UCSD-AML1 (cell line): Measurements from ENCODE around the gene OSGIN1.
A peak's percentile ranks its signal among the peaks of the same experiment; 100 is the strongest.

Experiments
- DNase-seq: peaks from one replicate; lab custom pipeline; 2025; ENCODE audit not compliant: unreplicated experiment; lab: John Stamatoyannopoulos, UW

OSGIN1 gene

DNA sequence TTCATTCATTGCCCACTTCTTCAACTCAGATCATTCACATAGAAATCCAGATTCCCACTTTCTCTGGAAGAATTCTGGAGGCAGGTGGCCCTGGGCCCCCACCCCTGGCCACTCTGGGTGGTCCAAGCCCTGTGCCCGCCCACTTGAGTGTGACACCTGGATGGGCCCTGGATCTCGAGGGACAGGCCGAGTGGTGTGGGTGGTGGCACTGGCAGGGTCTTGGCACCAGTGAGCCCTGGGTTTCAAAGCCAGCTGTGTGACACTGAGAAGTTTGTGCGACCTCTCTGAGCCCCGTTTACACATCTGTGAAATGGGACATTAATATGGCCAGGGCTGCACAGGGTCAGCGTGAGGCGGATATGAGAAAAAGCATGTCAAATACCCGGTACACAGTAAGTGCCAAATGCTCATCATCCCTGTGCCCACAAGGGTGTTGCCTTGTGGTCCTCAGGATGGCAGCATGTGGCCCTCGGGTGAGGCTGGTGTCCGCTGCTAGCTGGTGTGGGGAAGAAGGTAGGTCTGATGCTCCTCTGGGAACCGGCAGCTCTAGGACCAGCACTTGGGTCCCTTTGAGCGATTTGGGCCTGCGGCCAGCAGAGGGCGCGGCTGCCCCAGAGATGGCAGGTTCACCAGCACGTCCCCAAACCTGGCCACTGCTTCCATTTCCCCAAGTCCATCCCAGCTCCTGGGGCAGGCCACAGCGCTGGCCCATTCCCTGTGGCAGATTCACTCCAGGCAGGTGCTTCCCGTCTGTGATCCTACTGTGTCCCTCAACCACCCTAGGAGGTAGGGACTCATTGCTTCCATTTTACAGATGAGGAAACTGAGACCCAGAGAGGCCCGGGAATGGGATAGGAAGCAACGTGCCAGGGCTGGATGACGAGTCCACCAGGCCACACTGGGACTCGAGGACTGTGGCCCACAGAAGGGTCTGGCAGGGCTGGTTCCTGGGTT, 3.6 kb downstream of the OSGIN1 start:
- DNase-seq, result peak; percentile 78

- no peak for DNase-seq
These were observed 4.3 kb downstream of the OSGIN1 start for GRCh38 chr16:83957296-83957855.

- DNase-seq, result no peak
These were observed 5.3 kb downstream of the OSGIN1 start for GRCh38 chr16:83958137-83958845.

DNA sequence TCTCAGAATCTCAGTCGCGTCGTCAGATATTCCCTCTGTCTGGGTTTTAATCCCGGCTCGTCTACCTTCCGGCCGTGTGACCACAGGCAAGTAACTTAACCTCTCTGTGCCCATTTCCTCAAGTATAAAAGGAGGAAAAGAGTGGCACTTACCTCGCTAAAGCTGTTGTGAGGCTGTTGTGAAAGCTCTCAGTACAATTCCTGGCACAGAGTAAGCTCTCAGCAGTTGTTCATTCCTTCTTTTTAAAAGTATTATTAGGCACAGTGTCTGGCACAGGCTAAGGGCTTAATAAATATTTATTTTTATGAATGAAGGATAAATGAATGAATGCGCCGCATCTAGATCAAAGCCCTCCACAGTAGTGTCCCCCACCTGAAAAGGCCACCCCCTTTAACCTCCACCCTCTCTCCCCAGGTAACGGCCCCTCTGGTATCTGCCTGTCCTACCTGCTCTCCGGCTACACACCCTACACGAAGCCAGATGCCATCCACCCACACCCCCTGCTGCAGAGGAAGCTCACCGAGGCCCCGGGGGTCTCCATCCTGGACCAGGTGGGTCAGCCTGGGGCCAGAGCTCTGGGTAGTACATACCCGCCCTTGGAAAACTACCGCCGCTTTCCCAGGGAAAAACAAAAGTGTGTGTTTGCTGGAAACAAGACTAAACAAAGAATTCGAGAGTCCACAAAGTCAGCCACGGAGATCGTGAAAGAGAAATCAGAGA, 6.0 kb downstream of the OSGIN1 start:
- no peak for DNase-seq

DNA sequence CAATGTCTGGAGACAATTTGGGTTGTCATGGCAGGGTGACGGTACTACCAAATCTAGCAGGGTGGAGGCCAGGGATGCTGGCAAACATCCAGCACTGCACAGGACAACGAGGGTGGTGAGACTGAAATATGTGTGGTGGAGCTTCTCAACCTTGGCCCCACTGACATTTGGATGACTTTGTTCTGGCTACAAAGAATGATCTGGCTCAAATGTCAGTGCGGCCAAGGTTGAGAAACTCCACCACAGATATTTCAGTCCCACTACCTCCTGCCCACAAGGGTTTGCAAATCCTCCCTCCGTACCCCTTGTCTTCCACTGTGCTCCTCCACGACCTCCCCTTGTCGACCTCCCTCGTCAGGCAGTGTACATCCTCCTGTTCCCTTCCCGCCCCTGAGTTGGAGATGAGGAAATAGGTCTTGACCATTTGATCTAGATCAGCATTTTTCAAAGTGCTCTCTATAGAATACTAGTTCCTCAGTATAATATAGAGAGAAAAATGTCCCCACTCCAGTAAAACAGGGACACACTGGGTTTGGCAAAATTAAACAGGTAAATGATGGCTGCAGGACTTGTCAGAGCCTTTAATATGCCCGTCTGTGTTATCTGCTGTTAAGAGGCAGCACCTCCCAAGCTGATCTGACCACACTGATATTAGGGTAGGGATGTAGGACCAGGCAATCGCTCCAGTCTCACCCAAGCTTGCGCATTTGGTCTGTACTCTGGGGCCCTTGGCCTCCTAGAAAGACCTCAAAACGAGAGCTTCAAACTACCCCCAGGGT, 6.8 kb downstream of the OSGIN1 start:
- no peak for DNase-seq

DNA sequence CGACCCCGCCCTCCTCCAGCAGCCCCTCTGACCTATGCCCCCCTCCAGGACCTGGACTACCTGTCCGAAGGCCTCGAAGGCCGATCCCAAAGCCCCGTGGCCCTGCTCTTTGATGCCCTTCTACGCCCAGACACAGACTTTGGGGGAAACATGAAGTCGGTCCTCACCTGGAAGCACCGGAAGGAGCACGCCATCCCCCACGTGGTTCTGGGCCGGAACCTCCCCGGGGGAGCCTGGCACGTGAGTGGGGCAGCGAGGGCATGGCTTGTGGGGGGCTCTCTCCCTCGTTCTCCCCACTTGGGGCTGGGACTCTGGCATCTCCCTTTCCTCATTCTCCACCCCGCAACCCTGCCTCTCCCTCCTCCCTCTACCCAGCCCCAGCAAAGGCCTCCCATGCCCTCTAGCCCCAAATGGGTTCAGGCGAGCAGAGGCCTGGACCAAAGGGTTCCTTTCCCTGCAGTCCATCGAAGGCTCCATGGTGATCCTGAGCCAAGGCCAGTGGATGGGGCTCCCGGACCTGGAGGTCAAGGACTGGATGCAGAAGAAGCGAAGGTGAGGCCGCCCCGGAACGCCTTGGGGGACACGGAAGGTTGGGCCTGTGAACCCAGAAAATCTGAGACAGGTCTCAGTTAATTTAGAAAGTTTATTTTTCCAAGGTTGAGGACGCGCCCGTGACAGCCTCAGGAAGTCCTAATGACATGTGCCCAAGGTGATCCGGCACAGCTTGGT, 7.6 kb downstream of the OSGIN1 start:
- no peak for DNase-seq

- DNase-seq, result no peak
These were observed 8.6 kb downstream of the OSGIN1 start for GRCh38 chr16:83961591-83961990.

- no peak for DNase-seq
These were observed 10.5 kb downstream of the OSGIN1 start for GRCh38 chr16:83963277-83964119.

- DNase-seq, result no peak
These were observed 11.8 kb downstream of the OSGIN1 start for GRCh38 chr16:83964684-83965443.

GRCh38 chr16:83965444-83966152, 12.6 kb downstream of the OSGIN1 start:
- DNase-seq, result no peak

GRCh38 chr16:83966153-83966696, 13.2 kb downstream of the OSGIN1 start:
- no peak for DNase-seq

DNA sequence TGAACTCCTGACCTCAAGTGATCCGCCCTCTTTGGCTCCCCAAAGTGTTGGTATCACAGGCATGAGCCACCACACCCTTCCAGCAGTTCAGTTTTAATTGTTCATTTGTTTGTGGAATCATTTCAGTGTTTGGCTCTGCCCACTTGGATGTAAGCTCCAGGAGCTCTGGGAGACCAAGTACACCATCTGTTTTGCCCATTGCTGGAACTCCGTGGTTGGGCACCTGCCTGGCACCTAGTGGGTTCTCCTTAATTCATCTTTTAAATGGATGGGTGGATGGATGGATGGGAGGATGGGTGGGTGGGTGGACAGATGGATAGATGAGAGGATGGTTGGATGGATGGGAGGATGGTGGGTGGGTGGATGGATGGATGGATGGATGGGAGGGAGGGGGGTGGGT, 14.1 kb downstream of the OSGIN1 start:
- no peak for DNase-seq

DNA sequence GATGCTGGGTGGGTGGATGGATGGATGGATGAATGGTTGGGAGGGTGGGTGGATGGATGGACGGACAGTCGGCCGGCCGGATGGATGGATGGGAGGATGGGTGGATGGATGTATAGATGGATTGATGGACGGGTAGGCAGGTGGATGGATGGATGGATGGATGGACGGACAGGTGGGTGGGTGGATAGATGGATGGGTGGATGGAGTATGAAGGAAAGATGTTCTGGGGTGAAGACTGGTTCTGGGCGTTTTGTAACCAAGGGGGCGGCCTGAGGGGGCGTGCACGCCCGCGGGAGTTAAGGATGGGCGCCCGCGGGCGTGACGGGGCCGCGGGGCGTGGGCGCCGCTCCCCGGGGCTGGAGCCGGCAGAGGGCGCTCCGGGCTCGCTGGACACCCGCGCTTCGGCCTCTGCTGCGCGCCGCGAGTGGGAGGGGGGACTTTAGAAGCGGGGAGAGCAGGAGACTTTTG, 14.8 kb downstream of the OSGIN1 start, which contains the start of gene NECAB2:
TSS of gene NECAB2 (plus strand) at position 407 of the 468 bp plus-strand sequence. CDS start 405 bp downstream, outside the sequence.
- peak; percentile 39 for DNase-seq

- no peak for DNase-seq
These were observed 15.3 kb downstream of the OSGIN1 start for GRCh38 chr16:83968306-83968851.

GRCh38 chr16:83968891-83969649, 16.0 kb downstream of the OSGIN1 start:
- DNase-seq, result no peak
